Measurements from ENCODE around the gene WWC2.

The WWC2 gene

DNA sequence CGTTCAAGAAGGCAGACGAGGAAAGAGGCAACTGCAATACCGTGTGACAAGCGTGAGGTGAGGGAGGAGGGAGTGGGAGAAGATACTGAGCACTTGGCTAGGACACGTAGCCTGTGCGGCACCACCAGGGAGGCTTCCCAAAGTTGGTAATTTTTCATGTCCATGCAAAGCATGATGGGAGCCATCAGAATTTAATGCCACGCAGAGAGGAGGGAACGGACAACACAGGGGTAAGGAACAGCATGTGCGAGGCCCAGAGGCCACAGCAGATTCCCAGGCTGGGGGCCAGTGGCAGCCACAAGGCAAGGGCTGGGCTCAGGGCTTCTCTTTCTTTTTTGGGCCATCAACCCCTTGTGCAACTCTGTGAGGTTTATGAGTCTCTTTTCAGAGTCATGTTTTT lies 234.1 kb downstream of the WWC2 start:
- TF ChIP-seq EZH2phosphoT487 (IDR thresholded peaks at IDR 0.05; ENCODE audit: borderline replicate concordance, low read length) = no peak
- TF ChIP-seq, protein P1, sequence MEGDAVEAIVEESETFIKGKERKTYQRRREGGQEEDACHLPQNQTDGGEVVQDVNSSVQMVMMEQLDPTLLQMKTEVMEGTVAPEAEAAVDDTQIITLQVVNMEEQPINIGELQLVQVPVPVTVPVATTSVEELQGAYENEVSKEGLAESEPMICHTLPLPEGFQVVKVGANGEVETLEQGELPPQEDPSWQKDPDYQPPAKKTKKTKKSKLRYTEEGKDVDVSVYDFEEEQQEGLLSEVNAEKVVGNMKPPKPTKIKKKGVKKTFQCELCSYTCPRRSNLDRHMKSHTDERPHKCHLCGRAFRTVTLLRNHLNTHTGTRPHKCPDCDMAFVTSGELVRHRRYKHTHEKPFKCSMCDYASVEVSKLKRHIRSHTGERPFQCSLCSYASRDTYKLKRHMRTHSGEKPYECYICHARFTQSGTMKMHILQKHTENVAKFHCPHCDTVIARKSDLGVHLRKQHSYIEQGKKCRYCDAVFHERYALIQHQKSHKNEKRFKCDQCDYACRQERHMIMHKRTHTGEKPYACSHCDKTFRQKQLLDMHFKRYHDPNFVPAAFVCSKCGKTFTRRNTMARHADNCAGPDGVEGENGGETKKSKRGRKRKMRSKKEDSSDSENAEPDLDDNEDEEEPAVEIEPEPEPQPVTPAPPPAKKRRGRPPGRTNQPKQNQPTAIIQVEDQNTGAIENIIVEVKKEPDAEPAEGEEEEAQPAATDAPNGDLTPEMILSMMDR (IDR thresholded peaks at IDR 0.05; ENCODE audit: low read depth, low read length, poor library complexity, severe bottlenecking) = no peak
- H4K20me1 ChIP-seq (ENCODE audit: control insufficient read depth, insufficient read depth, low read depth, low read length) = no peaks in the 10 kb centered on the region
- no peaks in the 10 kb centered on the region for H3F3A ChIP-seq (ENCODE audit: control insufficient read depth, insufficient read depth)
- no peaks in the 10 kb centered on the region for H3K79me2 ChIP-seq (ENCODE audit: control insufficient read depth, low read length)
- no peak overlapping the region for H3K4me3 ChIP-seq (ENCODE audit: low read length)
- no peaks in the 10 kb centered on the region for H3K27me3 ChIP-seq (ENCODE audit: control insufficient read depth, low read length)
- no peaks in the 10 kb centered on the region for H3K9me2 ChIP-seq (replicated peaks; ENCODE audit: control insufficient read depth, low read length)
- no peak overlapping the region for H3K4me2 ChIP-seq (ENCODE audit: low read length)
- no peak overlapping the region for H3K27ac ChIP-seq (ENCODE audit: low read depth, low read length)
- no peaks in the 10 kb centered on the region for H3K9me3 ChIP-seq (ENCODE audit: control insufficient read depth, insufficient read depth, low read length)
- no peaks in the 10 kb centered on the region for H3K36me3 ChIP-seq (ENCODE audit: control insufficient read depth, low read length)
- no peaks in the 10 kb centered on the region for H3K4me1 ChIP-seq (ENCODE audit: control insufficient read depth, low read length)

DNA sequence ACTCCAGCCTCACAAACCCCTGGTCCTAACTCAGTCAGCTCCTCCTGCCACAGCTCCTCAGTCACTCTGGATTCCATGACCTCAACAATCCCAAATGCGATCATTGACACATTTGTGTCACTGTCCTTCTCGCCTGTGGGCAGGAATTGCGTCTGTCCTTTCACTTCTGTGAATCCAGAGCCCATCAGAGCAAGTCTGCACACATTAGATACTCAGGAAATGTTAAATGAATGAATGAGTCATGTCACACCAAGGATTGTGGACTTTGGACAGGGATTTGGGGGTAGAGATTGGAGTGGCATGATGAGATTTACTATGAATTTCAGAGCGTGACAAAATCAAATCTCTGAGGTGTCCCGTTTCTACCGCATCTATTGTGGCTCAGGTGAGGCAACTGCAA lies 234.9 kb downstream of the WWC2 start:
- H3K4me3 ChIP-seq (ENCODE audit: low read length) = no peak overlapping the region
- H3K4me1 ChIP-seq (ENCODE audit: control insufficient read depth, low read length) = no peaks in the 10 kb centered on the region
- H3K27ac ChIP-seq (ENCODE audit: low read depth, low read length) = no peak overlapping the region
- H3K9me2 ChIP-seq (replicated peaks; ENCODE audit: control insufficient read depth, low read length) = no peaks in the 10 kb centered on the region
- no peaks in the 10 kb centered on the region for H3K36me3 ChIP-seq (ENCODE audit: control insufficient read depth, low read length)
- no peaks in the 10 kb centered on the region for H3K79me2 ChIP-seq (ENCODE audit: control insufficient read depth, low read length)
- no peaks in the 10 kb centered on the region for H4K20me1 ChIP-seq (ENCODE audit: control insufficient read depth, insufficient read depth, low read depth, low read length)
- H3K9me3 ChIP-seq (ENCODE audit: control insufficient read depth, insufficient read depth, low read length) = no peaks in the 10 kb centered on the region
- TF ChIP-seq, protein P1 (IDR thresholded peaks at IDR 0.05; ENCODE audit: low read depth, low read length, poor library complexity, severe bottlenecking) = no peak
- TF ChIP-seq EZH2phosphoT487 (IDR thresholded peaks at IDR 0.05; ENCODE audit: borderline replicate concordance, low read length) = no peak
- no peaks in the 10 kb centered on the region for H3K27me3 ChIP-seq (ENCODE audit: control insufficient read depth, low read length)
- H3F3A ChIP-seq (ENCODE audit: control insufficient read depth, insufficient read depth) = no peaks in the 10 kb centered on the region
- no peak overlapping the region for H3K4me2 ChIP-seq (ENCODE audit: low read length)

DNA sequence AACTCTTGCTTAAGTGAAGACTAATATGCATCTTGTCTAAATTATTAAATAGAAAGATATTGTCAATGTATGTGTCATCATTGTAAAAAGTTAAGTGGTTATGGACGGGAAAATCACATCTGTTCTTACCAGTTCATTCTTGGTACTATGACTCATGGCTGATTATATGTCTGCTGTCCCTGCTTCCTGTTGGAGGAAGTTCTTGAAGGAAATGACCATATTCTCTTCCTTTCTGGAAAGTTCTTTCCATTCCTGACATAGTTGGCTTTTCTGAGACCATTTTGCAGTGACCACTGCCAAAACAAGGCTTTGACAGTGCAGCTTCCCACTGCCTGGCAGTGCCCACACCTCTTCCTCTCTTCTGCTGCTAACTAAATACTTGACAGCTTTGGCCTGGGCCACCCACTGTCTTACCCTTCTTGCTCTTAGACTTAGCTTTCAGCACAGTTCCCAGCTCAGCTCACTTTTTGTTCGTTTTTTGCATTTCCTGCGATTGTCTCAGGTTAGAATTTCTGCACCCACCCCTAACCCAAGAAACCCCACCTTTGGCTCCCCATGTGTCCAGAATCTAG lies 236.4 kb downstream of the WWC2 start:
- Histone ChIP-seq H3K27ac (ENCODE audit: low read depth, low read length) (no peak overlapping the region), H3K36me3 (ENCODE audit: control insufficient read depth, low read length) (no peaks in the 10 kb centered on the region), H4K20me1 (ENCODE audit: control insufficient read depth, insufficient read depth, low read depth, low read length) (no peaks in the 10 kb centered on the region), H3K27me3 (ENCODE audit: control insufficient read depth, low read length) (no peaks in the 10 kb centered on the region), H3K9me2 (replicated peaks; ENCODE audit: control insufficient read depth, low read length) (no peaks in the 10 kb centered on the region), H3K79me2 (ENCODE audit: control insufficient read depth, low read length) (no peaks in the 10 kb centered on the region), H3F3A (ENCODE audit: control insufficient read depth, insufficient read depth) (no peaks in the 10 kb centered on the region), H3K4me3 (ENCODE audit: low read length) (no peak overlapping the region), H3K9me3 (ENCODE audit: control insufficient read depth, insufficient read depth, low read length) (no peaks in the 10 kb centered on the region), H3K4me2 (ENCODE audit: low read length) (no peak overlapping the region), H3K4me1 (ENCODE audit: control insufficient read depth, low read length) (no peaks in the 10 kb centered on the region)
- TF ChIP-seq, protein P1 (IDR thresholded peaks at IDR 0.05; ENCODE audit: low read depth, low read length, poor library complexity, severe bottlenecking) = no peak
- no peak for TF ChIP-seq EZH2phosphoT487 (IDR thresholded peaks at IDR 0.05; ENCODE audit: borderline replicate concordance, low read length)

Measured in DOHH2 (cell line).